Activated CD4-positive, alpha-beta T cell treated with anti-CD3 and anti-CD28 coated beads, Interleukin-2, amount 50 U/mL, for 4 hours (primary cell): ENCODE data around the gene ZMIZ1.

Experiments
- DNase-seq, 2 experiments: peaks; one replicate each; pipeline ENCODE4 v3.0.0-alpha.2; 2020

ZMIZ1 gene

DNA sequence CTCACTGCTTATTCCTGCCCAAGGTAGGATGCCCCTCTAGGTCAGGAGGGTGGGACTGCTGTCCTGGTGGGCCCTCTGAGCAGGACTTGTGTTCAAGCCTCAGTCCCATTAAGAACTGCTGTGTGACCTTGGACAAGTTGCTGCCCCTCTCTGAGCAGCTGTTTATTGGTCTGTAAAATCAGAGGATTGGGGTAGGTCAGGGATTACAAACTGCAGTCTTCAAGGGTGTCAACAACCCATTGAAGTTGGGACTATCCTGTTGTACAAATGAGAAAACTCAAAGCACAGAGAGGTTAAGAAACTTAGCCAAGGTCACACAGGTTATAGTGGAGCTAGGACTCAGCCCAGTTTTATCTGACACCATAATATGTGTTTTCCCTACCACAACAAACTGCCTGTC, 55.3 kb downstream of the ZMIZ1 start:
- no peak for DNase-seq

DNA sequence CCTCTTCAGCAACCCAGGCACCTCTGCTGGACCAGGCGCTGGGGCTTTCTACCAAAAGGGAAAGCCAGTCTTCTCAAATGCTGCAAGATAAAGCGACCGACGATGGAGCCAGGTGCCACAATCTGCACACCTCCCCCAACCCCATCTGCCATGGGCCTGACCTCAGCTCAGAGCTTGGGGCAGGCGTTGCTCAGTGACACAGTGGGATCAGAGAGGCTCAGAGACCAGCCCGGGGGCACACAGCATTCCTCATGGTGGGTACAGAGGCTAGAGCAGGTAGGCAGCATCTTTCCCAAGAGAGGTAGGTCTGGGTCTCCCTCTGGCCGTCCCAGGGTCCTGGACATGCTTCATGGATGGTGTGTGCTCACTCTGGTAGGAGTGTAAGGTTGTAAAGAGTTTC, 56.3 kb downstream of the ZMIZ1 start:
- no peak for DNase-seq

DNA sequence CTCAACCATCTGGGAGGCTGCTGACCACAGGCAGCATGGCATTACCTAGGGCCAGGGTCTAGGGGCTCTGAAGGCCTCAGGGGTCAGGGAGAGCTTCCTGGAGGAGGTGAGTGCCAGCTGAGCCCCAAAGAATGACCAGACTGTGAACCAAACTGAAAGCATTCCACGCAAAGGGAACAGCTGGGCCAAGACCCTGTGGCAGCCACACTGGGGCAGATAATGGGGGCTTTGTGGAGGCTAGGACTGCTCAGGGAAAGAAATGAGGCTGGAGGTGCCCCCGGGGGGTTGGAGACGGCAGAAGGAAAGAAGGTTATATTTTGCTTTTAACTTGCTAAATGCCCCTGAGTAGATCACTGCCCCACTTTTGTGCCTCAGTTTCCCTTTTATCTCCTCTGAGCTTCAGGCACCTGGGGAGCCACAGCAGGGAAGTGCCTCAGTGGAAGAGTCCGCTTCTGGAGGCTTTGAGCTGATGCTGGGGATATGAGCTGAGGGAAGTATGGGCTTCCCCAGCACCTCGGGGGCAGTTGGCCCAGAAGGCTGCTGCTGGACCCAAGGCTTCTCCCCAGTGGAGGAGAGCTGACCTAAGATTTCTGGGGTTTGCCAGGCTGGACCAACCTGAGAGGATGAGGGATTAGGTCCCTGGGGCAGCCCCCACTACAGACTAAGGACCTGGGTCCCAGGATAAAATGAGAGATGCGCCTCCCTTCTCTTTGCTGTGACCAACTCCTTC, 57.8 kb downstream of the ZMIZ1 start:
- DNase-seq, result no peak

DNA sequence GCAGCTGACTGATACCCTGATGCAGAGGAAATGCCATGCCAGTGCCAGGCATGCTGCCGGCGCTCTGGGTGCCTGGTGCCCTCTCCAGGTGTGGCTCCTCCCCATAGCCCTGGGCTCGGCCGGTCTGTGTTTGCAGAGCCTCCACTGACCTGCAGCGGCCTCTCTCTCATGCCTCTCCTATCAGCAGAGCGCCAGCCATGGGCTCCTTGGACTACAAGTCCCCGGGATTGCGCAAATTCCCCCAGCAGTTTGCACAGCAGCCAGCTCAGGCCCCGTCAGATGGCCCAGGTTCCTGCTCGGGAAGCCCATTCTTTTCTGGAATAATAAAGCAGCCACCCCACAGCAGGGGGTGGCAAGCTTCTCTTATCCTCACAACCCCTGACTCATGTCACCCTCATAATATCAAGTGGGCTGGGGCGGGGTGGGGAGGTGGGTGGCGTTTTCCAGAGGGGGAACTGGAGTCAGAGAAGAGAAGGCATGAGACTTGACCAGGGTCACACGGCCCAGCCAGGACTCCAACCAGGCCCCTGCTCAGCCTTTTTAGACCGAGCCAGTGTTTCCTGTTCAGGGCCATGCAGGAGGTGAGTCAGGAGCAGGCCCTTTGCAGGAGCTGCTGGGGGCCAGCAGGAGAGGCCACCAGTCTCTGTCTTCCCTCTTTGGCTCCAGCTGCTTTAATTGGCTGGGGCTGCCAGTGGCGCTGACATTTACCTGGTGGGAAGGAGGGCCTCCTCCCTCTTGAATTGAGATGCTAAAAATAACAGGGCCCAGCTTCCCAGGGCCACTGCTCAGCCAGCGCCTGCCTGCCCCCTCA, 58.6 kb downstream of the ZMIZ1 start:
- DNase-seq, result no peak

DNA sequence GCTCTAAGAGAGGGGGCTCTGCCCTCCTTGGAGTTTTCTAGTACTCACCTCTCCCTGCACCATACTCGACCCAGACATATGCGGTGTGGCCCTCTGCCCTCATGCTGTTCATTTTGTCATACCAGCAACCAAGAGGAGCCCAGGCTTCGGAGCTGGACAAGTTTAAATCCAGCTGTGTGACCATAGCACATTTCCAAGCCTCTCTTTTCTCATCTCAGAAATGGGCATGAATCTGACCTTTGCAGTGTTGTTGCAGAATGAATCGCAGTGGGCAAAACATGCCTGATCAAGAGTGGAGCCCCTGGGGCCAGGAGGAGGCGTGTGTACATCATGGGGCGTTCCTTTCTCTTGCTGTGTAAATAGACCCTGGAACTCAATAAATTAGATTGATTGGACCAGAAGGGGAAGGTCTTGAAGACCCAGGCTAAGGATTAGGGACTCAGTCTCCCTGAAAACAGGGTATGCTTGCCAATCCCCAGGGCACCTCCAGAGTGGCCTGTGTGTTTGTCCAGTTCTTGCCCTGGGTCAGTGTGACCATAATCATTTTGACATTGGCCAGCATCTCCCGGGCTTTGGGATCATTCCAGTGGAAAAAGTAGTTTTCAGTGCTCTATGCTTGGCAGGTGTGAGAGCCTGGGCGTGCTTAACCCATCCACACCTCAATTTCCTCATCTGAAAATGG, 59.6 kb downstream of the ZMIZ1 start:
- no peak for DNase-seq

DNA sequence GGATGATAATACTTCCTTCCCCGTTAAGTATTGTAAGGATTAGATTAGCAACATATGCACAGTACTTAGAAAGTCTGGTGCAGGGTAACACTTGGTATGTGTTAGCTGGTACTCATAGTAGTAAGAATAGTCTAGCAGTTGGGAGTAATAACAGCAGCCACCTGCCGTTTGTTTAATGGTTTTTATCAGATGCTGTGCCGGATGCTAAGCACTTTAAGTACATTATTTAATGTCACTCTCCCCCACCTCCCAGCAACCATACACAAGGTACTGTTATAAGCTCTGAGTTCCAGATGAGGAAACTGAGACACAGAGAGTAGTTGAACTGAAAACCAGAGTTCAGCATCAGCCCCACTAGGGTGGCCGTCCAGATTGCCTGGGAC, 60.1 kb downstream of the ZMIZ1 start:
- DNase-seq, result no peak

DNA sequence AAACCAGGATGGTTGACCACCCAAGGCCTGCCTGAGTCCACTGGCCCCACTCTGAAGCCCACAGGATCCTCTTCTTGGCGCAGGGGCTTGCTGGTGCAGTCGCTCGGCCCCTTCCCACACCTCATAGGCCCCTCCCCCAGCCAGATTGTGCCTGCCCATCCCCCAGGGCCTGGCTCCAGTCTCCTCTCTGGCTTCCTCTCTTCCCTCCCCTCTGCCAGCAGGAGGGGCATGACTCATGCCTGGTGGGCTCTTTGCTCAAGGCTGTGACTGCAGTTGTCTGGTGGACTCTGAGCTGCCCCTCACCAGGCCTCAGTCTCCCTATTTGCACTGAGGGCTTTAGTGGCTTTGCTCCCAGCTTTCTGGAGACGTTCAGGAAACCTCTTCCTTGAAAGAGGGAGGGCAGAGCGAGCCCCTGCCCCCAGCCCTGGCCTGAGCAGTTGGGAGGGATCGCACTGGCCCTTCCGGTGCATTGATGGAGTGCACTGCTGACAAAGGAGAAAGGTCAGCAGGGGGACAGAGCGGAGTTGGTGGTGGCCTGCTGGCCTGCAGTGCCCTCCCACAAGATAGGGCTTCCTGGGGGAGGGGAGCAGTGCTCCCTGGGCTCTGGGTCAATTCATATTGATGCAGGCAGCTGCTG, 60.7 kb downstream of the ZMIZ1 start:
- no peak for DNase-seq

DNA sequence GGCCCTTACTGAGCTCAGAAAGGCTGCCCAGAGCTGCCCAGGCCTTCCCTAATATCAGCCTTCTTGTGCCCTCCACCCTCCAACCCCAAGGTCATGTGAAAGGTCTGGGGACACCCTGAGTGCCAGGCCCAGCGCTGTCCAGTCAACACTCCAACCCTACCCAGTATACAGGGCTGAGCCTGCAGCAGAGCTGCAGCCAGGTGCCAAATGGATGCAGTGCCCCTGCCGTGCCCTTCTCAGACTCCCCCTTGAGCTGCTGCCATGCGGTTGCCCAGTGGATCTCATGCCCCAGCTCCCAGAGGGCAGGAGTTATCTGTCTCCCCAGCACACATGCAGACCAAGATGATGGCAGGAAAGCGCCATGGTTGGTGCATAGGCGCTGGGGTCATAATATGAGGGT, 61.5 kb downstream of the ZMIZ1 start:
- no peak for DNase-seq

DNA sequence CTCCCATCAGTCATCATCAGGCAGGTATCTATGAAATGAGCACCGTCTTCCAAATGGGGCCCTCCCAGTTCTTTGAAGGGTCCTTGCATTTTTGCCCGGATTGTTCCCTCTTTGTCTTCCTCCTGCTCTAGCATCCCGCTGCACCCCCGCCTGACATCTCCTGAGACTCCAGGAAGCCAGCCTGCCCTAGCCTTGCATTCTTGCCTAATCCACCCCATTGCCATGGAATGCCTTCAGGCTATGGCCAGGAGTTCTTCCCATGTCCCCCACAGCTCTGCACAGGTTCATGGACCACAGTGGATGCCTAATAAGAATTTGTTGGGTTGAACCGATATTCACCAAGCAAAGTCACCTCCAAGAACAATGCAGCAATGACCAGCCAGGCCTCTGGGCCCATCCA, 62.1 kb downstream of the ZMIZ1 start:
- no peak for DNase-seq

DNA sequence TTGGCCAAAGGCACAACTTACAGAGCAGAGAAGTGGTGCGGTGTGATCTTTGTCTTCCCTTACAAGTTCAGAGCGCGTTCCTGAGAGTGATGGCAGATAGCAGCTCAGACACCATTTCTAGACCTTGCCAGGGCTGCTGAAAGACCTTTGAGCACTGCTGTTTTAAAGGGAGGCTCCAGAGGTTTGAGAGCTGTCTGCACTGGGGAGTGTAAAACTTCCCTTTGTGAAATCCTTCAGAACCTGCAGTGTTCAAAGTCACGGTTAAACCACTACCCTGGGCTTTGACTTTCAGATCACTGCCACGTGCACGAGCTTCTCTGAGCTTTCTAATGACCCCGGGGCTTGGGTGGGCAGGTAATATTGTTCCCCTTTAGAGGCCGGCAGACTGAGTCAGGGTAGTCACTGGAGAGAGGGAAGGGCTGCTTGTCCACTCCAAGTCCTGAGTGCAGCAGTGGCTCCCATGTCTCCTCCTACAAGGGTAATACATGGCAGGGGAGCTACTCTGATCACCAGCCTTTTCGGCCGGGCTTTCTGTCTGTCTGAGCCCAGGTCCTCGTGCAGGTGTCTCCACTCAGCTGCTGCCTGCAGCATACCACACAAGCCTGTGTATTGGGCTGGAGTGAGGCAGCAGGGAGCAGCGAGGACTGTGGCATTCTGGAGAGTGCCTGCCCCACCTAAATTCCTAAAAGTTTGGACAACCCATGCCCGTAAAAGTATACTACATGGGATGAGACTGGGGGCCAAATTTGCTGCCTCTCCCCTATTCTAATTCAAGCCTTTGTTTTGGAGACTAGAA, 63.3 kb downstream of the ZMIZ1 start:
- no peak for DNase-seq

DNA sequence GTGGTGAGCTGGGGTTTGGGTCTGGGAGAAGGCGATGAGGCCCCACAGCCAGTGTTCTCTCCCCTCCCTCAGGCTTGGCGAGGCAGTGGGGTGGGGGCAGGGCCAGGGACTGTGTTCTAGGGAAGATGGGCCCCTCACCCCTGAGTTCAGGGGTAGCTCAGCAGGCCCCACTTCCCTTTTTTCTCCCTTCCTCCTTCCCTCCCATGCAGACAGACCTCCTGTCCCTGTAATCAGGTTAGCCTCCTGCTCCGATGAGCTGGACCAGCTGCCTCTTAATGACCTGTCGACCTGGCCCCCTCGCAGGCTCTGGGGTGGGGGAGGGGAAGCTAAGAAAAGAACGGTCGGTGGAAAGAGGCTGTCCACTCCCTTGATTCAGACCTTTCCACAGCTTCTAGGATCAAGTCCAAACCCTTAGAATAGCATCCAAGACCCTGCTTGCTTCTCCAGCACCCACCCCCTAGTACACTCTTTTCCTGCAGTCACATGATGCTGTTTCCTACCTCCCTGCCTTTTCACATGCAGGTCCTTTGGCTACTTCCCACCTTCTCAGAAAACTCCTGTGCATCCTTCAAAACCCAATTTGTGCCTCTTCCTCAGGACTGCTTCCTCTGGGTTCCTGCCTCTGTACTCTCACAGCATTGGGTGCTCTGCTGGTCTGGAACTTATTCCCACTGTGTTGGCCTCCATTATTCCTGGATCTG, 64.1 kb downstream of the ZMIZ1 start:
- no peak for DNase-seq

DNA sequence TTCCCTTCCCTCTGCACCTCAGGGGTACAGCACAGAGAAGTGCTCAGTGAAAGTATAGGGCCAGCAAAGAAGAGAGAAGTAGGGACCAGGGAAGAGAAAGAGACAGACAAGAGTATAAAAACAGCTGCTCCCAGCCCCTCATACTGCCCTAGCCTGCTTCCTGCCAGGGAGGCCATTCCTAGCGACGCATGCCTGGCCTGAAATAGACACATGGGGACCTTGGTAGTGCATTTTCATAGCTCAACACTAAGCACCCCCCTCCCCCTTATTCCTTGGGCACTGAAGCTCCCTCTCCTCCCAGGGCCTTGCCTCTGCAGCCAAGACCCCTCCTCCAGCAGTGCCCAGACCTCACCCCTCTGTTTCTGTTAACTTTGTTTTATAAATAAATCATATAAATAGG, 64.7 kb downstream of the ZMIZ1 start:
- DNase-seq, result no peak

DNA sequence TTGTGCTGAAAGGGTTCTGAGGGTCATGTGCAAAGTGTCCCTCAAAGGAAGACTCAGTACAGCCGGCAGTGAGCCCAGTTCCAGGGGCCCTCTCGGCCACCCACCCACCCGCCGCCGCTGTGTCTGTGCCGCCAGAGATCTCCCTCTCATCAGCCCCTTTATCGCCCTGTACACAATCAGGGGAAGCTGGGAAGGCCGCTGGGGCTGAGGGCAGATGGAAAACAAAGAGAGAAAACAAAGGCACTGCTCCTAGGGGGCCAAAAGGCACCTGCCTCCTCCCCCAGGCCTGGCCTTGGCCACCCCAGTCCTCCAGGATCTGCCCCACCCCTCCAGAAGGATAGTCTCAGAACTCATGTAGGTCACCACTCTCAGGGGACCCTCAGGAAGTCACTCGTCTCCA, 67.0 kb downstream of the ZMIZ1 start:
- DNase-seq, result no peak

DNA sequence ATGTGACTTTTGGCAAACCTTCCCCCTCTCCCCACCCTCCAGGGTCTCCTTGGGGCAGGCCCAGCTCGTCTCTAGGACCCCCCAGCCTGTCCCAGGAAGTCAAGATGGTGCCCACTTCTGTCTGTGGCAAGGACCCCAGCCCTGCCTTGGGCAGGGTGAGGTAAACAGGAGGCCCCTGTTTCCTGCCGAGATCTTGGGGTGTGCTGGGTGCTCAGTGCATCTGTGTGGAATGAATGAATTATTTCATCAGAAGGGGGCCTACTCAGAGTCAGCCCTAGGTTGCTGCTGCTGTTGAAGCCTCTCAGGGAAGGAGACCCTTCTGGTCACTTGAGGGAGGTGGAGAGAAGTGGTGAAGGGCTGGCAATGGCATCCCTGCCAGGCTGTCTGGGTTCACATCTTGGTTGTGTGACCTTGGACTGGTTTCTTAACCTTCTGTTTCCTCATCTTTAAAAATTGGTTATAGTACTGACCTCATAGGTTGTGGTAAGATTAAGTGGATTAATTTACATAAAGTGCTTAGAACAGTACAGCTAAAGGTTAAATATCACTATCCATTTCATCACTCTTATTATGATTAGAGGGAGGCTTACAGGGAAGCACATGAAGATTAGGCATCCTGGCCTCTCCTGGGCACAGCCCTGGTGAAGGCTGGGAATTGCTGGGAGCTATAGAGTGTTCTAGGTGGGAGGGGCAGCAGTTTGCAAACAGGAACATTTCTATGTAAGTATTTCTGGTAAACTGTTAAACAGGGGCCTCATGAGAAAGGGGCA, 67.7 kb downstream of the ZMIZ1 start:
- no peak for DNase-seq

DNA sequence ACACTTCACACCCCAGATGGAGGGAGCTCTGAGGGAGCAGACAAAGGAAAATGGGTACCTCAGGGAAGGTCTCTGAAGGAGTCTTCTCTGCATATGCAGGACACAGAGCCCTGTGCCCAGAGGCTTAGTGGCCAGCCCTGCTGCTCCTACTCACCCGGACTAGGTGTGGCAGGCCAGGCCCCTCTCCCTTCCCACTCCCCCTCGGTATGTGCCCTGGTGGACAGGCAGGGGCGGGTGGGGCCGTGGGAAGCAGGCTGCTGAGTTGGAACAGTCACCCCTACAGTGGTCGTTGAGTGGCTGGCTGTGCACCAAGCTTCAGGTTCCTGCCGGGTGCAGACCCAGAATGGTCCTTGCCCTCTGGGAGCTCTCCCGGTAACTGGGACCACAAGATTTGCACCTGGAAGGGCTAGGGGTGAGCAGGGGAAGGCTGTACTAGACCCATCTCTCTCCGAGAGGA, 68.6 kb downstream of the ZMIZ1 start:
- no peak for DNase-seq

DNA sequence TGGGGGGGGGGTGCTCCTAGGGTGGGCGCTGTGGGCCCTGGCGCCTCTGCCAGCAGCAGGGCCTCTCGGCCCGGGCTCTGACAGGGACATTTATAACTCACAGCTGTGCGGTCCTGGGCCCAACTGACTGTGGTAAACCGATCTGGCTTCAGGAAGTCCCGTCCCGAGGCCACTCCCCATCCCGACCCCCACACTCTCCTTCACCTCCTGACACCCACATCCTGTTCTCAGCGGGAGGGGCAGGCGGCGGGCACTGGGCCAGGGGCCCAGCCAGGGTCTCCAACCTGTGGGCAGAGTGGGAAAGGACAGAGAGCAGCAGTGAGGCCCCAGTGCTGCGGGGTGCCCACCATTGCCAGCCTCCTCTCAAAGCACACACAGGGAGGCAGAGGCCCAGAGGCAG, 69.1 kb downstream of the ZMIZ1 start:
- no peak for DNase-seq

DNA sequence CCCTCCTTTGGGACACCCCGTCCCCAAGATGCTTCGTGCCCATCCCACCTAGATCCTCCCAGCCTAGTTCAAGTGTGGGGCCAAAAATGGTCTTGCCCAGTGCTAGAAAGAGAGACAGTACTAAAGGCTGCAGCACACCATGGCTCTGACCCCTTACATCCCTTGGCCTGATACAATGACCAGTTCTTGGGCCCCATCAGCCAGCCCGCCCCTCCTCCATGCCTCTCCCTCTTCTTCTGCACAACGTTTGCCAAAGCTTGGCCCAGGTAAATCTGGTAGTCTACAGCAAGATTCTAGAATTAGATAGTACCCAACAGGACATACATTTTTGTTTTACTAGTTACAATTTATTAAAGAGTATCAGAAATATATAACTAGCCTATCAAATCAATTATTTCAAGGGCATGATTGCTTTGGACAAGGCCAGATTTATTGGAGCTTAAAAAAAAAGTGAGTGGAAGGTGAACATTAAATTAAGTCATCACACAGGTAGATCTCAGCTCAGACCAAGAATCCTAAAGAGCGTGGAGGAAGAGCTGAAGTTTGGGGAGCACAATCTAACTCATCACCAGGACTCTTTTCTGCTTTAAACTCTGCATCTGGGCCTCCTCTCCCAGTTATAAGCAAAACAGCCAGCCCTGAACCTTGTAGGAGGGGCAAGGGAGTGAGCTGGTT, 69.8 kb downstream of the ZMIZ1 start:
- DNase-seq, result no peak

DNA sequence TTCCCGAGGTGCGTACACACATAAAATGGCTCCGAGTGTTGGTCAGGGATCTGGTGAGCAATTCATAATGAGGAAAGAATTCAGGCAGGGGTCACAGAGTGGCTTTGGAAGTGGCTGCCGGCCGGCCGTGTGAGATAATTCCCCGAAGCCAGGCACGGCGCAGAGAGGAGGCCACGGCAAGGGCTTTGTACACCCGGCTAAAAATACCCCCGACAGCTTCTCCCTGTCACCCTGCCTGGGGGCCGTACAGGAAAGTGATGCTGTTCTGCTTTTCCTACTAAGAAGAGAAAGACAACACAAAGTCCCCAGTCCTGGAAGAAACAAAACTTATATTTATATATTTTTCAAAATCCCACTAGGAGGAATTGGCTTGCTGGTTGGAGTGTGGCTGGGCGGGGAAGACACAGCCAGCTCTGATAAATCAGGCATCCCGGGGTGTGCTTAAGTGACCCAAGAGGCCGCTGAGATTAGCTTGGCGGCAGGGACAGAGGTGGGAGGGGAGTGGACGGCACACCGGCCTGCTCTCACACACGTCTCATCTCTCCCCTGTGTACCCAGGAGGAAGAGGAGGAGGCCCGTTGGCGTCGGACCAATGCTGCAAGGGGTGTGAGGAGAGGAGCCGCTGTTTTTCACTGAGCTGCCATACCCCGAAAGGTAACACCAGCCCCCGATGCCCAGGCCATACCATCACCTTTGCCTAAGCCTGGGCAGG, 70.5 kb downstream of the ZMIZ1 start:
- DNase-seq, result no peak

DNA sequence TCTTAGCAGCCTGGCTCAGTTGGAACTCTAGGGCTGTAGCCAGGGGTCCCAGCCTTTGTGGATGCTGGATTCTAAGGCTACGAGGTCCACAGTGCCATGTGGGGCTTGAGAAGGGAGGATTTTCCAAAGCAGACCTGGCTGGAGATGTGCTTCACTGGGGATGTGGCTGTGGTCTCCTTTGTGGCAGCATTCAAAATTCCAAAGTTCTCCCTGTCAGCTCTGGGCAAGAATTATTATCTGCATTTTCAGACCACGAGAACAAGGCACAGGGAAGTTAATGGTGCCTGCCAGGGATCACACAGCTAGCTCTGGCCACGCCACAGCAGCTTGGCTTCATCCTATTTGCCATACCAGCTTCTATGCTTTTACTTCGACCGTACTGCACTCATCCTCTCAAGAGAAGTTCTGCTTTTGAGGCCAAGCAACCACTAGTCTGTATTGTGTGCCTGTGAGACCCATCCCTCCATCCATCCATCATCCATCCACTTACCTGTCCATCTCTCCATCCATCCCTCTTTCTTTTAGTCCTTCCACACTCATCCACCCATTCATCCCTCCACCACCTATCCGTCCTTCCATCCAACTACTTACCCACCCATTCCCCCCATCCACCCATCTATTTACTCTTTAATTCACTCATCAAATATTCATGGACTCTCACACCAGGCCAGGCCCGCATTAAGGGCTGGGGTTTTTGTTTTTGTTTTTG, 71.5 kb downstream of the ZMIZ1 start:
- DNase-seq, result no peak
